Omental fat pad (tissue), 4 donors: ENCODE measurements around the gene C1orf159. TPM values are rescaled to one million over a fixed set of nuclear protein-coding genes. Genes with fewer than 3 reads are reported as not detected.

ENCODE experiments used
- ATAC-seq: fragments of 150-250 bp; one replicate; pipeline ENCODE4 v1.9.1; 2016; ENCODE audit warnings: mild to moderate bottlenecking, moderate library complexity; ENCODE audit not compliant: low FRiP score
- DNase-seq: peaks from one replicate; pipeline ENCODE4 v3.0.0-alpha.2; 2019; ENCODE audit warnings: low spot score
- total RNA-seq, 4 donors: library from RNA; depleted of rRNA; stranded (reverse); fragments of >200 nt; gene quantifications; one replicate each; pipeline ENCODE4 v1.1.0, GENCODE V29; 2016
- TF ChIP-seq, protein P1 (sequence below), 3 donors: fragments of 450-650 bp; IDR thresholded peaks; one replicate each; pipeline ENCODE4 v1.5.1; 2016 to 2017; ENCODE audit warnings: antibody characterized with exemption in 3 of 3, mild to moderate bottlenecking in 3 of 3, moderate library complexity in 2 of 3

Gene C1orf159
- total RNA-seq, 4 donors from 2014 or later: 5.6 to 12.0 (median 9.5) TPM

- ATAC-seq (no peak), DNase-seq (no peak)
Measured at GRCh38 chr1:1148569-1148968, 32.7 kb upstream of the C1orf159 start.

DNA sequence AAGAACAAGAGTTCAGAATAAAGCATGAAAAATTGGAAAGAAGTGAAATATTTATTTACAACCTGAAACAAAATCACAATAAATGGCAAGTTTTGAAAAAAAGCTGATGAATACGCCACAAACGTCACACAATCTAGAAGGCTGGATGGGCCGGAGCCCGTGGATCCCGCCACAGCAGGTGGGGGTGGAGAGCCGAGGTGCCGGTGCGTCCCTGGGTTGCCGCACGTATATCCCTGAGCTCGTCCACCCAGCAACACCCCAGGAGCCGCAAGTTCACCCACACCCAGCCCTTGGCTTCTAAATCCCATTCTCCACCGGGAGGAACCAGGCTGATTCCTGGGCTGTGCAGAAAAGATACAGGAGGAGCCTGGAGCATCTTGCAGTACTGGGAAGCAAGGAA lies 32.2 kb upstream of the C1orf159 start:
- no peak for DNase-seq
- TF ChIP-seq, protein P1, sequence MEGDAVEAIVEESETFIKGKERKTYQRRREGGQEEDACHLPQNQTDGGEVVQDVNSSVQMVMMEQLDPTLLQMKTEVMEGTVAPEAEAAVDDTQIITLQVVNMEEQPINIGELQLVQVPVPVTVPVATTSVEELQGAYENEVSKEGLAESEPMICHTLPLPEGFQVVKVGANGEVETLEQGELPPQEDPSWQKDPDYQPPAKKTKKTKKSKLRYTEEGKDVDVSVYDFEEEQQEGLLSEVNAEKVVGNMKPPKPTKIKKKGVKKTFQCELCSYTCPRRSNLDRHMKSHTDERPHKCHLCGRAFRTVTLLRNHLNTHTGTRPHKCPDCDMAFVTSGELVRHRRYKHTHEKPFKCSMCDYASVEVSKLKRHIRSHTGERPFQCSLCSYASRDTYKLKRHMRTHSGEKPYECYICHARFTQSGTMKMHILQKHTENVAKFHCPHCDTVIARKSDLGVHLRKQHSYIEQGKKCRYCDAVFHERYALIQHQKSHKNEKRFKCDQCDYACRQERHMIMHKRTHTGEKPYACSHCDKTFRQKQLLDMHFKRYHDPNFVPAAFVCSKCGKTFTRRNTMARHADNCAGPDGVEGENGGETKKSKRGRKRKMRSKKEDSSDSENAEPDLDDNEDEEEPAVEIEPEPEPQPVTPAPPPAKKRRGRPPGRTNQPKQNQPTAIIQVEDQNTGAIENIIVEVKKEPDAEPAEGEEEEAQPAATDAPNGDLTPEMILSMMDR (IDR thresholded peaks at IDR 0.05): no peak

More at GRCh38 chr1:1148569-1148968, 32.7 kb upstream of the C1orf159 start:
- TF ChIP-seq, protein P1 (IDR thresholded peaks at IDR 0.05): no peak

DNA sequence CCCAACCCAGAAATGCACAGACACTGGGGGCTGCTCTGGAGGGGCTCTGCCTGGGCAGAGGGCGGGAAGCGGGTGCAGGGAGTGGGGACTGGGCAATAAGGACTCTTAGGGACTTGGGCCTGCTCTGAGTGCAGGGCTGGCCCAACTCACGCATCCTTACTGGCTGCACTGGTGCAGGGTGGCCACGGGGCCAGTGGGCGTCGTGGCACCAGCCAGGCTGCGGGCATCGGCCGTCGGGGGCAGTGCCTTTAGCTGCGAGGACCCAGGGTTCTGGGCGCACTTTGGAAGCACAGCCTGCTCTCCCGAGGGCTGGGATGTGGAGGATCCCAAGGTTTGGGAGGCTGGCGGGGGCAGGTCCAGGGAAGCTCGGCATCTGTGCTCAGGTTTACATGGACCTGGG lies 30.7 kb upstream of the C1orf159 start:
- ATAC-seq (no peak), DNase-seq (no peak)
- TF ChIP-seq, protein P1 (IDR thresholded peaks at IDR 0.05): no peak

More for the DNA sequence above, 32.2 kb upstream of the C1orf159 start:
- no peak for ATAC-seq

GRCh38 chr1:1146026-1146425 lies 30.1 kb upstream of the C1orf159 start:
- TF ChIP-seq, protein P1 (IDR thresholded peaks at IDR 0.05): no peak
- ATAC-seq (no peak), DNase-seq (no peak)

DNA sequence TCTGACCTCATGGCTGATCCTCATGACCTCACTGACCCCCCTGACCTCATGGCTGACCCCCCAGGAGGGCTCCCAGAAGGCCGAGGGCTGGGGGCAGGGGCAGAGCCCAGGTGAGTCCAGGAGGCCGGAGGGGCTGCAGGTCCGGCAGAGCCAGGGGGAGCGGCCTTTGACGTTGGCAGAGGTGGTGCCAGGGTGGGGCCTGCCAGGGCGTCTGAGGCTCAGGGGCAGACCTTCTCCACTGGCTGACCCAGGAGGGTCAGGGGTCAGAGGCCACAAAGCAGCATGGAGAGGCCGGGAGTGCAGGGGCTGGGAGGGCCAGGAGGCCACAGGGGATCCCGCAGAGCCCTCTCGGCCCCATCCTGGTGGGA lies 29.6 kb upstream of the C1orf159 start:
- ATAC-seq (no peak), DNase-seq (no peak)
- TF ChIP-seq, protein P1 (IDR thresholded peaks at IDR 0.05): no peak

DNA sequence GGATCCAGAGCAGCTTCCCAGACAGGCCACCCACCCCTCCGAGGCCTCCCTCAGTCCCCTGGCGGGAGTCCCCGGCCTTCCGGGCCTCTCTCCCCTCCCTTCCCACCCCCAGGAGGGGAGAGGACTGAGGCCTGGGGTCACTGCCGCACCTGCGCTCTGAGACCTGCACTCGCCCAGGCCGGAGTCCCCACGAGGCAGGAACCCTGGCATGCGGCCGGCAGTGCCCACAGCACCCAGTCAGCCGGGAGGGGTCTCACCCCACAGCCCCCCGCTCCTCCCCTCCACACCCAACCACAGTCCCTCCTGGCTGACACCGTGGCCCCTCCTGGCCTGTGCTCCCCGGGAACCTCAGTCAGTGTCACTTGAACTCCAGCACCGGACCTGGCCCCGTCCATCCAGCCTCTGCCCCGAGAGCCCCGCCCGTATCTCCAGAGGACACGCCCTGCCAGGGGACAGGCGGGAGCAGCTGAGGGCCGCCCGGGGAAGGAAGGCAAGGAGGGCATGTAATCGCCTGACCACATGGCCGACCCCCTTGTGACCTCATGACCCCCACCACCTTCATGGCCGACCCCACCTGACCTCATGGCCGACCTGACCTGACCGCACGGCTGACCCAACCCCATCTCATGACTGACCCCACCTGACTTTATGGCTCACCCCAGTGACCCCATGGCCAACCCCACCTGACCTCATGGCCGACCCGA lies 29.1 kb upstream of the C1orf159 start:
- ATAC-seq (no peak), DNase-seq (no peak)
- TF ChIP-seq, protein P1 (IDR thresholded peaks at IDR 0.05): no peak

DNA sequence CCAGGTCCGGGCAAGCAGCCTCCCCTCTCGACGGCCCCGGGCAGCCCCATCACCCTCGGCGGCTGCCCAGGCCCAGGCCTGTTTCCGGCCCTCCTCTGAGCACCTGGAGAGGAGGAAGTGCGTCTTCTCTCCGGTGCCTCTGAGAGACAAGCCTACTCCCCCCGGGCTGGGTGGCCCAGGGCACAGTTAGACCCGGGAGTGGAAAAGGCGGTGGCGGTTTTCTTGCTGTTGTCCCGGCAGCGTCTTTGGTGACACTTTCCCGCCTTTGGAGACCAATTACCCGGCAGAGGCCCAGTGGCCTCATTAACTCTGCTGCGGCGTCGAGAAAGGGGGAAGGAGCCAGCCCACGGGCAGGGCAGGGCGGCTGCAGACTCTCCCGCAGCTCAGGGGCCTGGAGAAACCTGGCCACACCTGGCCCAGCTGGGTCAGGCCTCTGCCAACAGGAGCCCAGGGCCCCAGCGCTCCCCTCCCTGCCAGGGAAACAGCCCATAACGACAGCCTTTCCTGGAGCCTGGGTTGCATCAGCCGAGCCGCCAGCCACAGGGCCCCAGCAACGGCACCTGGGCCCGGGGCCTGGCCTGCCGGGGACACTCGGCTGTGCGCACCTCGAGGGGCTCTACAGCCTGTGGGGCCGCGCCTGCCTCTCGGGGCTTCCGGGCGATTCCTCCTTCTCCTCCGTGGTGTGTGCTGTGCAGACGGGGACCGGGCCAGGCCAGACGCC lies 28.4 kb upstream of the C1orf159 start:
- ATAC-seq: no peak

More for the DNA sequence above, 28.4 kb upstream of the C1orf159 start:
- TF ChIP-seq, protein P1 (IDR thresholded peaks at IDR 0.05): no peak
- no peak for DNase-seq
